Measurements from ENCODE around the gene UBE2C. TPM values are rescaled to one million over a fixed set of nuclear protein-coding genes. Genes with fewer than 3 reads are reported as not detected.

UBE2C gene
- total and polyA plus RNA-seq, 10 donors, result 3.0 to 56.4 (median 13.5) TPM

DNA sequence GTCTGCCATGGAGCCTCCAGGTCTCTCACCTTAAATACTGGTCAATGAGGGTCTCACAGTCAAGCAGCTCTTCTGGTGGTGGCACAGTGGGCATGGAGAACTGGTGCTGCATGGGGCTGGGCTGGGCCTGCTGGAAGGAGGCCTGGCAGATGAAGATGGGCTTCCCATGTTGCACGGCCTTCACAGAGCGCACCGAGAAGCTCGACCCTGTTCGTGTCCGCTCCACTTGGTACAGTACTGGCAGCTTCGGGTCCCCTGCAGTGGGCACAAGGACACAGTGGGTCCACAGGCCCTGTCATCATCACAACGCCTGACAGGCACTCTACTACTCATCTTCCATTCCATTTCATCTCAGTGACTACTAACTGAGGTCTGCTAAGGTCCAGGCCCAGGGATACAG is 36.0 kb downstream of the UBE2C start:
- Histone ChIP-seq H3K27me3 (replicated peaks in 1 of 7) (no peaks in the 10 kb centered on the region), H3K4me3 (no peak overlapping the region), H3K27ac (no peak overlapping the region), H3K36me3 (peaks cover 0 to 100% (median 68%) of the 10 kb centered on the region in 6 donors), H3K4me1 (peaks cover 0 to 22% (median under 1%) of the 10 kb centered on the region in 6 donors), H3K9me3 (no peaks in the 10 kb centered on the region)
- intact Hi-C loops (cut with DNase I; ENCODE audit: low total_unique reads), result no loop called here
- WGBS, 5 donors, result 94 to 100% (median 96%) methylated on average over 5 to 8 of the region's 8 CpGs
- TF ChIP-seq POLR2AphosphoS5 (IDR thresholded peaks at IDR 0.05) (peak in 2 of 3 donors; percentile 23 to 44), POLR2A (IDR thresholded peaks at IDR 0.05) (no peak)
- TF ChIP-seq, protein P1, sequence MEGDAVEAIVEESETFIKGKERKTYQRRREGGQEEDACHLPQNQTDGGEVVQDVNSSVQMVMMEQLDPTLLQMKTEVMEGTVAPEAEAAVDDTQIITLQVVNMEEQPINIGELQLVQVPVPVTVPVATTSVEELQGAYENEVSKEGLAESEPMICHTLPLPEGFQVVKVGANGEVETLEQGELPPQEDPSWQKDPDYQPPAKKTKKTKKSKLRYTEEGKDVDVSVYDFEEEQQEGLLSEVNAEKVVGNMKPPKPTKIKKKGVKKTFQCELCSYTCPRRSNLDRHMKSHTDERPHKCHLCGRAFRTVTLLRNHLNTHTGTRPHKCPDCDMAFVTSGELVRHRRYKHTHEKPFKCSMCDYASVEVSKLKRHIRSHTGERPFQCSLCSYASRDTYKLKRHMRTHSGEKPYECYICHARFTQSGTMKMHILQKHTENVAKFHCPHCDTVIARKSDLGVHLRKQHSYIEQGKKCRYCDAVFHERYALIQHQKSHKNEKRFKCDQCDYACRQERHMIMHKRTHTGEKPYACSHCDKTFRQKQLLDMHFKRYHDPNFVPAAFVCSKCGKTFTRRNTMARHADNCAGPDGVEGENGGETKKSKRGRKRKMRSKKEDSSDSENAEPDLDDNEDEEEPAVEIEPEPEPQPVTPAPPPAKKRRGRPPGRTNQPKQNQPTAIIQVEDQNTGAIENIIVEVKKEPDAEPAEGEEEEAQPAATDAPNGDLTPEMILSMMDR (IDR thresholded peaks at IDR 0.05 in 8 of 11, conservative IDR thresholded peaks at IDR 0.05 in 3 of 11), result no peak
- DNase-seq, result no peak

DNA sequence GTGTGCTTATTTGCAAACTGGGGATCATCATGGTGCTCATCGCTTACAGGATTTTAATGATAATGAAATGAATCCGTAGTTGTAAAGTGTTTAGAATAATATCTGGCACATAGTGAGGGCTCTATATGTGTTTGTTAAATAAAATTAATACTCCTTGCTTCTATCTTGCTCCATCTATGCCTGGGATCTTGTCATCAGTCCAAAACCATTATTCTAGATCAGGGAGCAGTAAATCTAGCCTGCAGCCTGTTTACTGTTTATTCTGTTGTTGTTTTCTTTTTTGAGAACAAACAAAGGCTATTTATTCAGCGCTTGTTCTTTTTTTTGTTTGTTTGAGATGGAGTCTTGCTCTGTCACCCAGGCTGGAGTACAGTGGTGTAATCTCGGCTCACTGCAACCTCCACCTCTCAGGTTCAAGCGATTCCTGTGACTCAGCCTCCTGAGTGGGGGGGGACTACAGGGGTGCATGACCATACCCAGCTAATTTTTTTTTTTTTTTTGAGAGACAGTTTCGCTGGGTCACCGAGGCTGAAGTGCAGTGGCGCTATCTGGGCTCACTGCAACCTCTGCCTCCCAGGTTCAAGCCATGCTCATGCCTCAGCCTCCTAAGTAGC is 36.6 kb downstream of the UBE2C start:
- Histone ChIP-seq H3K27me3 (replicated peaks in 1 of 7) (no peaks in the 10 kb centered on the region), H3K36me3 (peaks cover 0 to 100% (median 65%) of the 10 kb centered on the region in 6 donors), H3K9me3 (no peaks in the 10 kb centered on the region), H3K27ac (no peak overlapping the region), H3K4me3 (no peak overlapping the region), H3K4me1 (peaks cover 0 to 26% (median 2%) of the 10 kb centered on the region in 6 donors)
- 93 to 97% (median 95%) methylated on average over 8 of the region's 8 CpGs for WGBS, 5 donors
- DNase-seq, result no peak
- TF ChIP-seq, protein P1 (IDR thresholded peaks at IDR 0.05 in 8 of 11, conservative IDR thresholded peaks at IDR 0.05 in 3 of 11), result no peak
- TF ChIP-seq POLR2AphosphoS5 (IDR thresholded peaks at IDR 0.05), result no peak
- no peak for TF ChIP-seq POLR2A (IDR thresholded peaks at IDR 0.05)
- intact Hi-C loops (cut with DNase I; ENCODE audit: low total_unique reads), result no loop called here

DNA sequence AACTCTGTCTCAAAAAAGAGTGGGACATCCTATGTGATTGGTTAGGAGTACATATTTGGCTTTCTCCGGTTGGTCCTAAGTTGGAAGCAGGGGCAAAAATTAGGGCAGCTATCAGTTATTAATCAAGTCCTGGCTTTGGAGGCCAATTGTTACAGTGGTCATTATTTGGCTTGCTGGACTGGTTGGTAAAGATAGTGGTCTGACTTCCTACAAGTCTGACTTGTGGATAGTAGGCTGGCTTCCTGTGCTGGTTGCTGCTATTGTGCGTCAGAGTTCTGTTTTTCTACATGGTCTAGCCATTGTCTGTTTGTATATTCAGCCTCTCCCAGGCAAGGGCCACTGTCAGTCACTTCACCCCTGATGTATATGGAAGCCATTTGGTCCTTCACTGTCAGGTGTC is 37.8 kb downstream of the UBE2C start:
- 85 to 100% (median 96%) methylated on average over 2 of the region's 2 CpGs for WGBS, 5 donors
- no peaks in the 10 kb centered on the region for H3K27me3 ChIP-seq (replicated peaks in 1 of 7)
- intact Hi-C loops (cut with DNase I; ENCODE audit: low total_unique reads), result no loop called here
- DNase-seq, result no peak
- no peak overlapping the region for H3K27ac ChIP-seq
- no peaks in the 10 kb centered on the region for H3K9me3 ChIP-seq
- H3K36me3 ChIP-seq, result peaks cover 0 to 100% (median 56%) of the 10 kb centered on the region in 6 donors
- peaks cover 6 to 37% (median 12%) of the 10 kb centered on the region in 6 donors for H3K4me1 ChIP-seq
- no peak for TF ChIP-seq POLR2A (IDR thresholded peaks at IDR 0.05)
- no peak overlapping the region for H3K4me3 ChIP-seq

DNA sequence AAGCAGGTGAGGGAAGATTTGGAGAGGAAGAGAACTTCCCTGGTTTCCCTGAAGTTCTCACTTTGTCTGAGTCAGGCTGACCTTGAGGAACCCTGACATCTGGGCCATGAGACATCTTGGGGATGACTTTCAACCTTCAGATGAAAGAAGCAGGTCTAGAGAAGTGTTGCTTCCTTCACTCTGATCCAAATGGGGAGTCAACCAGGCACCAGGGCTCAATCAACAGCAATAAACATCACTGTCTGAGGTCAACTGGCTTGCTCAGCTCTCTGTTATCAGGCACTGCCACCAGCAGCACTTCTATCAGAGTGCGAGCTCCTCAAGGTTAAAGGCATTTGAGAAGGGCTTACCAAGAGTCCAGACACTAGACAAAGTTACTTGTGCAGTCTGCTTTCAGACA is 38.5 kb downstream of the UBE2C start:
- WGBS, 5 donors, result 65 to 100% (median 91%) methylated on average over 1 of the region's 1 CpG
- no peak for DNase-seq
- Histone ChIP-seq H3K9me3 (no peaks in the 10 kb centered on the region), H3K4me3 (no peak overlapping the region), H3K36me3 (peaks cover 0 to 95% (median 49%) of the 10 kb centered on the region in 6 donors), H3K27me3 (replicated peaks in 1 of 7) (no peaks in the 10 kb centered on the region), H3K27ac (no peak overlapping the region), H3K4me1 (peaks cover 13 to 44% (median 18%) of the 10 kb centered on the region in 6 donors)
- TF ChIP-seq POLR2A (IDR thresholded peaks at IDR 0.05) (no peak), POLR2AphosphoS5 (IDR thresholded peaks at IDR 0.05) (no peak)
- TF ChIP-seq, protein P1 (IDR thresholded peaks at IDR 0.05 in 8 of 11, conservative IDR thresholded peaks at IDR 0.05 in 3 of 11), result no peak
- intact Hi-C loops (cut with DNase I; ENCODE audit: low total_unique reads), result no loop called here
